Muscle layer of duodenum (tissue), 2 donors: ENCODE results near the gene WRAP53.

ENCODE experiments used
- H3K27ac ChIP-seq: one replicate; pipeline ENCODE4 v1.7.0; 2013; ENCODE audit warnings: mild to moderate bottlenecking, low read length
- H3K27me3 ChIP-seq: one replicate; pipeline ENCODE4 v1.7.0; 2013; ENCODE audit warnings: low read depth, mild to moderate bottlenecking, control low read depth, low read length
- H3K36me3 ChIP-seq, 2 donors: one replicate each; pipeline ENCODE4 v1.7.0; 2013; ENCODE audit warnings: low read length in 2 of 2, control low read depth in 1 of 2, mild to moderate bottlenecking in 1 of 2; ENCODE audit not compliant: insufficient read depth in 2 of 2, control insufficient read depth in 1 of 2
- H3K4me1 ChIP-seq, 2 donors: one replicate each; pipeline ENCODE4 v1.7.0; 2013; ENCODE audit warnings: low read length in 2 of 2, mild to moderate bottlenecking in 2 of 2, control low read depth in 1 of 2, moderate library complexity in 1 of 2; ENCODE audit not compliant: insufficient read depth in 2 of 2, control insufficient read depth in 1 of 2
- H3K4me3 ChIP-seq, 2 donors: one replicate each; pipeline ENCODE4 v1.7.0; 2013; ENCODE audit warnings: low read length in 2 of 2, low read depth in 1 of 2, mild to moderate bottlenecking in 1 of 2
- H3K9me3 ChIP-seq, 2 donors: one replicate each; pipeline ENCODE4 v1.7.0; 2013; ENCODE audit warnings: low read length in 2 of 2, control low read depth in 1 of 2, mild to moderate bottlenecking in 1 of 2; ENCODE audit not compliant: control insufficient read depth in 1 of 2
- donor health status: healthy.

WRAP53 gene

GRCh38 chr17:7654832-7655540, 33.3 kb upstream of the WRAP53 start:
- no peak overlapping the region for H3K4me3 ChIP-seq
- peaks cover 27% of the 10 kb centered on the region for H3K27me3 ChIP-seq
- H3K9me3 ChIP-seq, result no peaks in the 10 kb centered on the region
- no peaks in the 10 kb centered on the region for H3K36me3 ChIP-seq
- no peak overlapping the region for H3K27ac ChIP-seq
- peaks cover 0 to 27% of the 10 kb centered on the region in 2 donors for H3K4me1 ChIP-seq

DNA sequence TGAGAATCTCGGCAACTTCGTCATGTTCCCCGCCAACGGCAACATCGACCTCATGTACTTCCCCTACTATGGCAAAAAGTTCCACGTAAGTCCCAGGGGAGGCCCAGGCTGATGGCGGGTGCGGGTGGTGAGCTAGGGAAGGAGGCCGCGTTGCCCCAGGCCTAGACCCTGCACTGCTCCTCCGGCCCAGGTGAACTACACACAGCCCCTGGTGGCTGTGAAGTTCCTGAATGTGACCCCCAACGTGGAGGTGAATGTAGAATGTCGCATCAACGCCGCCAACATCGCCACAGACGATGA, 32.8 kb upstream of the WRAP53 start:
- Histone ChIP-seq H3K9me3 (no peaks in the 10 kb centered on the region), H3K27me3 (peaks cover 24% of the 10 kb centered on the region), H3K4me1 (peaks cover 0 to 22% of the 10 kb centered on the region in 2 donors), H3K36me3 (no peaks in the 10 kb centered on the region), H3K27ac (no peak overlapping the region), H3K4me3 (no peak overlapping the region)

DNA sequence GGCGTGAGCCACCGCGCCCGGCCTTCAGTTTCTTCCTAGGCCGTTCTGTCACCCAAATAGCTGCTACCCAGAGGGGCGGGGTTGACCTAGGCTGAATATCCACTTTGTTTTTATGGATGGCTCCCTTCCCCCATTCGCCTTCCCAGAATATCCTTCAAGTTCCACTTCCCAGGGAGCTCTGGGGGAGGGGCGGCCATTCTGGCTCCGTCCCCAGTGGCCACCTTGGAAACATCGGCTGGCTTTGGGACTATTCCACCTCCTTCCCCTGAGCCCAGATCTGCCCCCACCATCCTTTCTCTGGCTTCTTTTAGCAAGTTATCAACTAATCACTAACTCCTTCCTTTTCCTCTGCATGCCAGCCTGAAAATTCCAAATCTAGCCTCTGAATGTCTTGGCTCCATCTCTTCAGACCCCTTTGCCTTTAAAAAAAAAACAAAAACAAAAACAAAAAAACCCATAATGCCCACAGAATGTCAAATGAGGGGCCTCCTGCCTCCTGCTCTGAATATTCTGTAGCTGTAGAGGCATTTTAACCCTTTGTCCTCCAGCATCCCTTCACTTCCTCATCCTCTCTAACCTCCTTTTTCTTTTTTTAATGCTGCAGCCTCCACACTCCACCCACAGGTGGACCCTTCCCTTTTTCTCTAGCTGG, 31.2 kb upstream of the WRAP53 start:
- Histone ChIP-seq H3K36me3 (no peaks in the 10 kb centered on the region), H3K27ac (no peak overlapping the region), H3K4me1 (peaks cover 0 to 10% of the 10 kb centered on the region in 2 donors)

GRCh38 chr17:7667656-7668406, 20.4 kb upstream of the WRAP53 start:
- Histone ChIP-seq H3K4me3 (no peak overlapping the region), H3K36me3 (peaks cover 17 to 42% of the 10 kb centered on the region in 2 donors), H3K9me3 (no peaks in the 10 kb centered on the region), H3K4me1 (no peaks in the 10 kb centered on the region), H3K27ac (no peak overlapping the region), H3K27me3 (no peaks in the 10 kb centered on the region)

More for the DNA sequence above, 31.2 kb upstream of the WRAP53 start:
- no peak overlapping the region for H3K4me3 ChIP-seq
- H3K9me3 ChIP-seq, result no peaks in the 10 kb centered on the region
- H3K27me3 ChIP-seq, result peaks cover 14% of the 10 kb centered on the region

DNA sequence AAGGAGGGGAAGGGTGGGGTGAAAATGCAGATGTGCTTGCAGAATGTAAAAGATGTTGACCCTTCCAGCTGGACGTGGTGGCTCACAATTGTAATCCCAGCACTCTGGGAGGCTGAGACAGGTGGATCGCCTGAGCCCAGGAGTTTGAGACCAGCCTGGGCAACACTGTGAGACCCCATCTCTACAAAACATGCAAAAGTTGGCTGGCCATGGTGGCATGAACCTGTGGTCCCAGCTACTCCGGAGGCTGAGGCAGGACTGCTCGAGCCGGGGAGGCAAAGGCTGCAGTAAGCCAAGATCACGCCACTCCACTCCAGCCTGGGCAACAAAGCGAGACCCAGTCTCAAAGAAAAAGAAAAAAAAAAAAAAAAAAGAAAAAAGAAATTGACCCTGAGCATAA, 19.8 kb upstream of the WRAP53 start:
- peaks cover 2 to 3% of the 10 kb centered on the region in 2 donors for H3K9me3 ChIP-seq
- peaks cover 23 to 49% of the 10 kb centered on the region in 2 donors for H3K36me3 ChIP-seq

GRCh38 chr17:7673239-7673638, 15.0 kb upstream of the WRAP53 start:
- no peak overlapping the region for H3K4me3 ChIP-seq
- no peak overlapping the region for H3K27ac ChIP-seq
- H3K27me3 ChIP-seq, result no peaks in the 10 kb centered on the region
- no peaks in the 10 kb centered on the region for H3K4me1 ChIP-seq
- H3K36me3 ChIP-seq, result peaks cover 37 to 69% of the 10 kb centered on the region in 2 donors
- peaks cover 6 to 7% of the 10 kb centered on the region in 2 donors for H3K9me3 ChIP-seq

More for the DNA sequence above, 19.8 kb upstream of the WRAP53 start:
- no peaks in the 10 kb centered on the region for H3K4me1 ChIP-seq
- H3K27ac ChIP-seq, result no peak overlapping the region
- H3K27me3 ChIP-seq, result no peaks in the 10 kb centered on the region
- H3K4me3 ChIP-seq, result no peak overlapping the region

GRCh38 chr17:7674934-7675333, 13.3 kb upstream of the WRAP53 start:
- Histone ChIP-seq H3K4me3 (no peak overlapping the region), H3K36me3 (peaks cover 26 to 52% of the 10 kb centered on the region in 2 donors), H3K4me1 (no peaks in the 10 kb centered on the region)

GRCh38 chr17:7676533-7676932, 11.7 kb upstream of the WRAP53 start:
- Histone ChIP-seq H3K4me1 (no peaks in the 10 kb centered on the region), H3K4me3 (no peak overlapping the region), H3K36me3 (peaks cover 20 to 41% of the 10 kb centered on the region in 2 donors), H3K9me3 (peaks cover 6 to 7% of the 10 kb centered on the region in 2 donors), H3K27me3 (no peaks in the 10 kb centered on the region), H3K27ac (no peak overlapping the region)

More at GRCh38 chr17:7674934-7675333, 13.3 kb upstream of the WRAP53 start:
- peaks cover 6 to 7% of the 10 kb centered on the region in 2 donors for H3K9me3 ChIP-seq
- no peak overlapping the region for H3K27ac ChIP-seq
- H3K27me3 ChIP-seq, result no peaks in the 10 kb centered on the region

GRCh38 chr17:7677388-7678067, 10.7 kb upstream of the WRAP53 start:
- Histone ChIP-seq H3K27ac (no peak overlapping the region), H3K4me3 (no peak overlapping the region), H3K4me1 (no peaks in the 10 kb centered on the region), H3K27me3 (no peaks in the 10 kb centered on the region), H3K36me3 (peaks cover 20 to 35% of the 10 kb centered on the region in 2 donors), H3K9me3 (peaks cover 6 to 7% of the 10 kb centered on the region in 2 donors)

DNA sequence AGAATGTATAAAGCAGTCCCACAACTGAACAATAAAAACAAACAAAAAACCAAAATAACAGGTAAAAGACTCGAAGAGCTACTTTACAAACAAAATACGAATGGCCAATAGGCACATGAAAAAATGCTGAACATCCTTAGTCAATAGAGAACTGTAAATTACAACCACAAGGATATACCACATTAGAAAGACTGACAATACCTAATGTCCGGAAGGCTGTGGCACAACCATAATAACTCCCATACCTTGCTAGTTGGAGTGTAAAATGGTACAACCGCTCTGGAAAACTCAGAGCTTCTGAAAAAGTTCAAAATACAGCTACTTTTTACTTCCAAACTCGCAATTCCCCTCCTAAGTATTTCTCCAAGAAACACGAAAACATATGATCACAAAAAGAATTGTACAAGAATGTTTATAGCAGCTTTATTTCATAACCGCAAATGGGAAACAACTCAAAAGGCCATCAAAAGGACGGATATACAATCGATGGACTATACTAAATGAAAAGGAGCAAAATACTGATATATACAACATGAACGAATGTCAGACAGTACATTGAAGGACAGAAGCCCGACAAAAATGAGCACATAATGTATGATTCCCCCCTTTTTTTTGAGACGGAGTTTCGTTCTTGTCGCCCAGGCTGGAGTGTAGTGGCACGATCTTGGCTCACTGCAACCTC, 3.3 kb upstream of the WRAP53 start:
- Histone ChIP-seq H3K4me3 (peak overlapping the region; percentile 94 to 99), H3K36me3 (peaks cover 0 to 4% of the 10 kb centered on the region in 2 donors), H3K4me1 (peaks cover 21 to 23% of the 10 kb centered on the region in 2 donors), H3K9me3 (no peaks in the 10 kb centered on the region), H3K27ac (peak overlapping the region; percentile 99), H3K27me3 (no peaks in the 10 kb centered on the region)
